ENCODE data around the gene FAM240B. TPM values are rescaled to one million over a fixed set of nuclear protein-coding genes. Genes with fewer than 3 reads are reported as not detected.

FAM240B gene
- total RNA-seq, 8 experiments from 2014 or later: 0.47 TPM; not detected in 7

DNA sequence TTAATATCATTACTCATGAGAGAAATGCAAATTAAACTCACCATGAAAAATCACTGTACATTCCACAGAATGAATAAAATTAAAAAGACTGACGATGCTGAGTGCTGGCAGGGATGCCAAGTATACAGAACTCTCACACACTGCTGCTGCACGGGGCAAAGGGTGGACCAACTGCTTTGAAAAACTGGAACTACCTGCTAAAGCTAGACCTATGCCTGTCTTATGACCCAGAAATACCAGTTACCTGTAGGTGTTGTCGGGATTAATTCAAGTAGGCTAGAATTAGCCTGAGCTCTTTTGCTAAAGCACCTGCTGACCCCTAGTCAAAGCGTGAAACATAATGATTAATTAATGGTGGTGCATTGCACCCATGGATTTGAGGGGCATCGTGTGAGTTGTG is 63.0 kb downstream of the FAM240B start:
- WGBS, 10 experiments: 0 to 83% (median 54%) methylated on average over 1 to 4 of the region's 5 CpGs; no CpG with 5 or more reads in 2 of the 10 experiments
- no peak overlapping the region for H3K27ac ChIP-seq
- peaks cover 4 to 10% of the 10 kb centered on the region in 2 donors for H3K4me1 ChIP-seq (replicated peaks in 1 of 2)
- H3K4me3 ChIP-seq: no peak overlapping the region
- ATAC-seq (replicated peaks in 6 of 8): peak in 1 of 8 experiments; percentile 24
- in situ Hi-C loops (cut with MboI; ENCODE audit: low pct_unique_long_range_greater_than_20kb in 2 of 9, low sequenced_read_pairs in 9 of 9, unreplicated experiment in 9 of 9): no loop called here

DNA sequence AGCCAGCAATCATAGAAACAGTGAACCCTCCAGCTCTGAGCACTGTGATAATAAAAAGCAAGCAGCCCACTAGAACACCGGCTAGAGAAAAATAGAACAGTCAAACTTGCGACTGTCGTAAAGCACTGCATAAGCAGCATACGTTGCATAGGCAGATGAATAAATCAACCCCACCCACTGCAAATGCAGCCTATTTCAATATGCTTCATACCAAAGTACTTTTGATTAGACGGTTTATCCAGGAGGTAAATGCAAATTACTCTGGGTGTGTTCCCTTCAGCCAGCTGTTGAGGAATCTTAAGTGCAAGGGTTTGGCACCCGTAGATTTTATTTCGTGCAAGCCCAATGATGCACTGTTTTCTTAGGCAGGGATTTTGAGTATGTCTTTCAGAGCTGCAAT is 67.4 kb downstream of the FAM240B start:
- Histone ChIP-seq H3K27ac (no peak overlapping the region), H3K4me3 (no peak overlapping the region), H3K4me1 (replicated peaks in 1 of 2) (peaks cover 13 to 14% of the 10 kb centered on the region in 2 donors)
- ATAC-seq (replicated peaks in 6 of 8): peak in 5 of 8 experiments; percentile 44 to 94 (median 92)
- in situ Hi-C loops (cut with MboI; ENCODE audit: low pct_unique_long_range_greater_than_20kb in 2 of 9, low sequenced_read_pairs in 9 of 9, unreplicated experiment in 9 of 9): no loop called here
- WGBS, 10 experiments: 3 to 93% (median 60%) methylated on average over 1 to 7 of the region's 7 CpGs; no CpG with 5 or more reads in 3 of the 10 experiments

DNA sequence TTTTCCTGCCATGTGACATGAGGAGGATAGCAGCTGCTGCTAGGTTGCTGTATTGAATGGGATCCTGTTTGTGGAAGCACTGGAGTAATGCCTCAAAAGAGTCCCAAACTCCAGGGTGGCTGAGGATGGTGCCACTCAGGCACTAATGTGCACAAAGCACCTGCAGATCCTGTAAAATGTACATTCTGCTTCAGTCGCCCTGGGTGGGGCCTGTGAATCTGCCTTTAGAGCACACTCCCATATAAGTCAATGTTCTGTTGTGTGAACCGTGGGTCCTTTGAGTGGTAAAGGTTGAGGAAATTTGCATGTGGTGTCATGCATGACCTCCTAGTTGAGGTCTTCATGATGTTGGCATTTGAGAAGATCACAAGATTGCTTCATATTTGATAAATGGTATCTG is 67.9 kb downstream of the FAM240B start:
- Histone ChIP-seq H3K4me1 (replicated peaks in 1 of 2) (peaks cover 13 to 14% of the 10 kb centered on the region in 2 donors), H3K4me3 (no peak overlapping the region), H3K27ac (peak overlapping the region in 1 of 2 donors; percentile 12)
- WGBS, 10 experiments: 0 to 80% (median 25%) methylated on average over 1 to 2 of the region's 2 CpGs; no CpG with 5 or more reads in 6 of the 10 experiments
- peak in 5 of 8 experiments; percentile 18 to 46 (median 29) for ATAC-seq (replicated peaks in 6 of 8)
- in situ Hi-C loops (cut with MboI; ENCODE audit: low pct_unique_long_range_greater_than_20kb in 2 of 9, low sequenced_read_pairs in 9 of 9, unreplicated experiment in 9 of 9): no loop called here

DNA sequence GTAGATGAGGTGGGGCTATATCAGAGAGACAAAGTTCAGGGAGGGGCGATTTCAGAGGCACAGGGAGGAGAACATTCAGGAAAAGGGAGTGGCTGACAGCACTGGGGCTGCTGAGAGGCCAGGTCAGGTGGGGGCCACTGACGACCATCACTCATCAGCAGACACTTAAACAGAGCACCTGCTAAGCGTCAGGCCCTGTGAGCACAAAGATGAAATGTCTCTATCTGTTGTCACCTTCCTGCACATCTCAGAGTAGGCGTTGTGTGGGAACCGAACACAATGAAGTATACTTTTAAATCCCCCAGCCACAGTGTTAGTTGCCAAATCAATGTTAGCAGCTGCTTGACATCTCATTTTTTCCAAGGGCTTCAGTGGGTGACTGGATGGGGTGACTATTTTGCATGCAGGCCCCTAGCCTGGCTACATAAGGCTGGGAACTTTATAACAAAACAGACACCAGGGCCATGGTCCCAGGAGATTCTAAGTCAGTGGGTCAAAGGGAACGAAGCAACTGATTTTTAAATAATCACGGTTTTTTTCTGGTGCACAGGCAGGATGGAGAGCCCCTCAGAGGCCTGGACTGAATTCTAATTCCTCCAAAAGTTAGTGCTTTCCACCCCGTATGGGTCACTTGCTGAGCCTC is 68.4 kb downstream of the FAM240B start:
- ATAC-seq (replicated peaks in 6 of 8): peak in 5 of 8 experiments; percentile 2 to 75 (median 70)
- Histone ChIP-seq H3K4me3 (no peak overlapping the region), H3K27ac (no peak overlapping the region), H3K4me1 (replicated peaks in 1 of 2) (peaks cover 13 to 14% of the 10 kb centered on the region in 2 donors)
- in situ Hi-C loops (cut with MboI; ENCODE audit: low pct_unique_long_range_greater_than_20kb in 2 of 9, low sequenced_read_pairs in 9 of 9, unreplicated experiment in 9 of 9): no loop called here
- WGBS, 10 experiments: 7 to 100% (median 43%) methylated on average over 1 to 7 of the region's 8 CpGs; no CpG with 5 or more reads in 4 of the 10 experiments

DNA sequence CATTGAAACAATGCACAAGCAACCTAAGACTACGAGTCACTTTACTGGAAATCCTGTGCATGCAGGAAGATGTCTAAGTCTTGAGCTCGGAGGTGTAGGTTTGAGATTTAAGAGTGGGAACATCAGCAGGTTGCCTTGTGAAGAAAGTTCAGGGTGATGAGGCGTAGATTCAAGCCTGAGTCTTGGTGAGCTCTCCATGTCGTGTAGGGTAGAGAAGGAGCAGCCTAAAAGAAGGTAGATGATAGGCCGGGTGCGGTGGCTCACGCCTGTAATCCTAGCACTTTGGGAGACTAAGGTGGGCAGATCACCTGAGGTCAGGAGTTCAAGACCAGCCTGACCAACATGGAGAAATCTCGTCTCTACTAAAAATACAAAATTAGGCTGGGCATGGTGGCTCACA is 69.4 kb downstream of the FAM240B start:
- Histone ChIP-seq H3K4me1 (replicated peaks in 1 of 2) (peaks cover 13 to 14% of the 10 kb centered on the region in 2 donors), H3K27ac (no peak overlapping the region), H3K4me3 (no peak overlapping the region)
- in situ Hi-C loops (cut with MboI; ENCODE audit: low pct_unique_long_range_greater_than_20kb in 2 of 9, low sequenced_read_pairs in 9 of 9, unreplicated experiment in 9 of 9): no loop called here
- no peak for ATAC-seq (replicated peaks in 6 of 8)
- 52 to 100% (median 88%) methylated on average over 1 to 8 of the region's 8 CpGs; no CpG with 5 or more reads in 2 of the 10 experiments for WGBS, 10 experiments

DNA sequence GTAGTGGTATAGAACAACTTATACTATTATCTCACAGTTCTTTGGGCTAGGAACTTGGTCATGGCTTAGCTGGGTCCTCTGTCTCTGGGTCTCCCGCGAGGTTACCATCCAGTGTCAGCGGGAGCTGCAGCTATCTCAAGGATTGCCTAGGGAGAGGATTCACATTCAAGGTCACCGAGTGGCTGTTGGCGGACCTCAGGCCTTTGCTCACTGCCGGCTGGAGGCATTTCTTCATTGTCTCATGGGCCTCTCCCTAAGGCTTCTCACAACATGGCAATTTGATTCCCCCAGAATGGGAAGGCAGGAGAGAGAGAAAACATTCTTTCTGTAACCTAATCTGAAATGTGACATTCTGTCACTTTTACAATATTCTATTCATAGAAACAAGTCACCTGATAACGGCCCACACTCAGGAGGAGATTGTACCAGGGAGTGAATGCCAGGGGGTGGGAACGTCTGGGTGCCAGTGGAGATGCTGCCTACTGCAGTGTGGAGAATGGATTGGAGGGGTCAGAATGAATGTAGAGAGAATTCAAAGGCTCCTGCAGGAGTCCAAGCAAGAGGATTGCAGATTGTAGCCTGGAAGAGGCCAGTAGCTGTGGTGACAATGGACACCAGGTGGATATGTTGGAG is 70.1 kb downstream of the FAM240B start:
- Histone ChIP-seq H3K27ac (no peak overlapping the region), H3K4me3 (no peak overlapping the region), H3K4me1 (replicated peaks in 1 of 2) (peaks cover 13 to 14% of the 10 kb centered on the region in 2 donors)
- WGBS, 10 experiments: 23 to 100% (median 89%) methylated on average over 1 to 7 of the region's 8 CpGs; no CpG with 5 or more reads in 1 of the 10 experiments
- ATAC-seq (replicated peaks in 6 of 8): no peak
- in situ Hi-C loops (cut with MboI; ENCODE audit: low pct_unique_long_range_greater_than_20kb in 2 of 9, low sequenced_read_pairs in 9 of 9, unreplicated experiment in 9 of 9): no loop called here

DNA sequence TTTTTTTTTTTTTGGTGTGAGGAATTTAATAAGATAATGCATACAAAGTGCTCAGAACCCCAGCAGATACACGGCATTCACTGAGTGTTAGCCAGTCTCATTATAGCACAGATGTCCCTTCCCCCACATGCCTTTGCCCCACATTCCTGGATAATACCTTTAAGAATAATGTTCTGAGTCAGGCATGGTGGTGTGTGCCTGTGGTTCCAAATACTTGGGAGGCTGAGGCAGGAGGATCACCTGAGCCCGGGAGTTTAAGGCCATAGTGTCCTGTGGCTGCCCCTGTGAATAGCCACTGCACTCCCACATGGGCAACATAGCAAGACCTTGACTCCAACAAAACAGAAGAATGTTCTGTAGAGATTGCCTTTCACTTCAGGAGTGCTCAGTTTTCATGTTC is 75.3 kb downstream of the FAM240B start:
- Histone ChIP-seq H3K4me3 (no peak overlapping the region), H3K4me1 (replicated peaks in 1 of 2) (no peaks in the 10 kb centered on the region), H3K27ac (no peak overlapping the region)
- in situ Hi-C loops (cut with MboI; ENCODE audit: low pct_unique_long_range_greater_than_20kb in 2 of 9, low sequenced_read_pairs in 9 of 9, unreplicated experiment in 9 of 9): no loop called here
- 0 to 100% (median 55%) methylated on average over 1 to 2 of the region's 2 CpGs; no CpG with 5 or more reads in 2 of the 10 experiments for WGBS, 10 experiments
- no peak for ATAC-seq (replicated peaks in 6 of 8)

Other genes with a start within 250 kb of the FAM240B start
- gene ANKRD18A, start 99.5 kb downstream of the FAM240B start, total RNA-seq: 10 to 100 TPM in 2 of 8 experiments, 1 to 10 TPM in 3, under 1 TPM in 3; 0.14 to 12.5 (median 1.6) TPM

Data from motor neuron (in vitro differentiated cells).